ENCODE data around the gene IVNS1ABP.

DNA sequence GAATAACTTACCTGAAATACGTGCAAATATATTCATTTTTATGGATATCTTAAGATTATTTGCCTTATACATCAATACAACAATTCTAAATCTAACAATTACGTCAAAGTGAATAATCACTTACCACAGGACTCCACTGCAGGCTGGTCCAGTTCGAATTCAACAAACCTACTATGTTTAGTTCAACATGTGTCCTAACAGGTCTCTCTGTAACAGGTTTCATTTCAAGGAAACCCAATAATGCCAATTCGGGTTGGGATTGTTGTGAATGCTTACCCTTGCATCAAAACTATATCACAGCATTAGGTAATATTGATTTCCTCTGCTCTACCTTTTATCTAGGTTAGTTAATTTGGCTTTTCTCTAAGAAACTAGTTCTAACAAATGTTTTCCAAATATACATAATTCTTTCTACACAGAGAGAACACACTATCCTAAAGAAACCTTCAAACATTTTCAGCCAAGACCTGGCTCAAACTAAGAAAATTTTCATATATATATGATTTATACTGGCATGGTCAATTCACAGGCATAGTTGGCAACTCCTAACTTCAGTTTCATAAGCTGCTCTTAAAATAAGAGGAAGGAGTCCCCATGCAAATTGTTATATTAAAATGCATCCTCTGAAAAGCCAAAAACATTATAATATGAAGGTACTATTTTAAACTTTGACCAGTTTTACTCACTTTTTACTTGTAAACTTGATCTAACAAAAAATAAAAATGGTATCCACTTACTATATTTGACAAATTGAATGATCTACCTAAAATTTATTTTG lies 4.5 kb downstream of the IVNS1ABP start:
- TF ChIP-seq NCOA2 (IDR thresholded peaks at IDR 0.05; ENCODE audit: partially characterized antibody in 2 of 2), result no peak
- TF ChIP-seq ZNF124 (CRISPR knock-in tag; IDR thresholded peaks at IDR 0.05), result no peak
- TF ChIP-seq JUND (IDR thresholded peaks at IDR 0.05; ENCODE audit: borderline replicate concordance, low read depth, low read length), result no peak
- no peak for TF ChIP-seq JUND (tag; IDR thresholded peaks at IDR 0.05; ENCODE audit: borderline replicate concordance, low read depth, low read length)
- no peak for TF ChIP-seq RAD21 (CRISPR knock-in tag; conservative IDR thresholded peaks at IDR 0.05 in 1 of 2, IDR thresholded peaks at IDR 0.05 in 1 of 2)
- TF ChIP-seq, protein P1, sequence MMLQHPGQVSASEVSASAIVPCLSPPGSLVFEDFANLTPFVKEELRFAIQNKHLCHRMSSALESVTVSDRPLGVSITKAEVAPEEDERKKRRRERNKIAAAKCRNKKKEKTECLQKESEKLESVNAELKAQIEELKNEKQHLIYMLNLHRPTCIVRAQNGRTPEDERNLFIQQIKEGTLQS (IDR thresholded peaks at IDR 0.05), result no peak
- TF ChIP-seq, protein P1 (CRISPR knock-in tag; conservative IDR thresholded peaks at IDR 0.05), result no peak
- no peak for TF ChIP-seq STAT5B (CRISPR knock-in tag; IDR thresholded peaks at IDR 0.05)
- TF ChIP-seq SIRT6 (IDR thresholded peaks at IDR 0.05; ENCODE audit: low read depth, low read length), result no peak
- TF ChIP-seq, protein P2, sequence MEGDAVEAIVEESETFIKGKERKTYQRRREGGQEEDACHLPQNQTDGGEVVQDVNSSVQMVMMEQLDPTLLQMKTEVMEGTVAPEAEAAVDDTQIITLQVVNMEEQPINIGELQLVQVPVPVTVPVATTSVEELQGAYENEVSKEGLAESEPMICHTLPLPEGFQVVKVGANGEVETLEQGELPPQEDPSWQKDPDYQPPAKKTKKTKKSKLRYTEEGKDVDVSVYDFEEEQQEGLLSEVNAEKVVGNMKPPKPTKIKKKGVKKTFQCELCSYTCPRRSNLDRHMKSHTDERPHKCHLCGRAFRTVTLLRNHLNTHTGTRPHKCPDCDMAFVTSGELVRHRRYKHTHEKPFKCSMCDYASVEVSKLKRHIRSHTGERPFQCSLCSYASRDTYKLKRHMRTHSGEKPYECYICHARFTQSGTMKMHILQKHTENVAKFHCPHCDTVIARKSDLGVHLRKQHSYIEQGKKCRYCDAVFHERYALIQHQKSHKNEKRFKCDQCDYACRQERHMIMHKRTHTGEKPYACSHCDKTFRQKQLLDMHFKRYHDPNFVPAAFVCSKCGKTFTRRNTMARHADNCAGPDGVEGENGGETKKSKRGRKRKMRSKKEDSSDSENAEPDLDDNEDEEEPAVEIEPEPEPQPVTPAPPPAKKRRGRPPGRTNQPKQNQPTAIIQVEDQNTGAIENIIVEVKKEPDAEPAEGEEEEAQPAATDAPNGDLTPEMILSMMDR (IDR thresholded peaks at IDR 0.05 in 2 of 3, conservative IDR thresholded peaks at IDR 0.05 in 1 of 3; ENCODE audit: insufficient read depth in 2 of 3, low read depth in 1 of 3, low read length in 3 of 3), result no peak
- TF ChIP-seq, protein P3, sequence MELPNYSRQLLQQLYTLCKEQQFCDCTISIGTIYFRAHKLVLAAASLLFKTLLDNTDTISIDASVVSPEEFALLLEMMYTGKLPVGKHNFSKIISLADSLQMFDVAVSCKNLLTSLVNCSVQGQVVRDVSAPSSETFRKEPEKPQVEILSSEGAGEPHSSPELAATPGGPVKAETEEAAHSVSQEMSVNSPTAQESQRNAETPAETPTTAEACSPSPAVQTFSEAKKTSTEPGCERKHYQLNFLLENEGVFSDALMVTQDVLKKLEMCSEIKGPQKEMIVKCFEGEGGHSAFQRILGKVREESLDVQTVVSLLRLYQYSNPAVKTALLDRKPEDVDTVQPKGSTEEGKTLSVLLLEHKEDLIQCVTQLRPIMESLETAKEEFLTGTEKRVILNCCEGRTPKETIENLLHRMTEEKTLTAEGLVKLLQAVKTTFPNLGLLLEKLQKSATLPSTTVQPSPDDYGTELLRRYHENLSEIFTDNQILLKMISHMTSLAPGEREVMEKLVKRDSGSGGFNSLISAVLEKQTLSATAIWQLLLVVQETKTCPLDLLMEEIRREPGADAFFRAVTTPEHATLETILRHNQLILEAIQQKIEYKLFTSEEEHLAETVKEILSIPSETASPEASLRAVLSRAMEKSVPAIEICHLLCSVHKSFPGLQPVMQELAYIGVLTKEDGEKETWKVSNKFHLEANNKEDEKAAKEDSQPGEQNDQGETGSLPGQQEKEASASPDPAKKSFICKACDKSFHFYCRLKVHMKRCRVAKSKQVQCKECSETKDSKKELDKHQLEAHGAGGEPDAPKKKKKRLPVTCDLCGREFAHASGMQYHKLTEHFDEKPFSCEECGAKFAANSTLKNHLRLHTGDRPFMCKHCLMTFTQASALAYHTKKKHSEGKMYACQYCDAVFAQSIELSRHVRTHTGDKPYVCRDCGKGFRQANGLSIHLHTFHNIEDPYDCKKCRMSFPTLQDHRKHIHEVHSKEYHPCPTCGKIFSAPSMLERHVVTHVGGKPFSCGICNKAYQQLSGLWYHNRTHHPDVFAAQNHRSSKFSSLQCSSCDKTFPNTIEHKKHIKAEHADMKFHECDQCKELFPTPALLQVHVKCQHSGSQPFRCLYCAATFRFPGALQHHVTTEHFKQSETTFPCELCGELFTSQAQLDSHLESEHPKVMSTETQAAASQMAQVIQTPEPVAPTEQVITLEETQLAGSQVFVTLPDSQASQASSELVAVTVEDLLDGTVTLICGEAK (IDR thresholded peaks at IDR 0.05), result no peak
- TF ChIP-seq, protein P3 (CRISPR knock-in tag; IDR thresholded peaks at IDR 0.05), result no peak
- no peak for TF ChIP-seq POLR2AphosphoS2 (IDR thresholded peaks at IDR 0.05; ENCODE audit: low read length)
- no peak for TF ChIP-seq KHSRP (IDR thresholded peaks at IDR 0.05)
- no peak for TF ChIP-seq ZNF146 (CRISPR knock-in tag; IDR thresholded peaks at IDR 0.05; ENCODE audit: unreplicated experiment)
